GM12873 (cell line): ENCODE results near the gene GHRH.

ENCODE experiments used
- CTCF ChIP-seq: IDR thresholded peaks from 2 replicates; pipeline ENCODE4 v1.5.1; 2012; ENCODE audit warnings: low read depth, mild to moderate bottlenecking, moderate library complexity, low read length, control low read depth; ENCODE audit not compliant: insufficient read depth; ENCODE audit errors: missing control alignments

The GHRH gene

GRCh38 chr20:37288091-37288490 lies 26.5 kb upstream of the GHRH start:
- no peak for TF ChIP-seq CTCF

GRCh38 chr20:37285664-37286374 lies 24.2 kb upstream of the GHRH start:
- TF ChIP-seq CTCF = no peak

GRCh38 chr20:37284691-37285161 lies 23.1 kb upstream of the GHRH start:
- no peak for TF ChIP-seq CTCF

GRCh38 chr20:37283530-37284195 lies 22.0 kb upstream of the GHRH start:
- no peak for TF ChIP-seq CTCF

- no peak for TF ChIP-seq CTCF
Observed at GRCh38 chr20:37282556-37282955, 20.9 kb upstream of the GHRH start.

GRCh38 chr20:37280403-37280802 lies 18.8 kb upstream of the GHRH start:
- no peak for TF ChIP-seq CTCF

GRCh38 chr20:37279820-37280219 lies 18.2 kb upstream of the GHRH start:
- TF ChIP-seq CTCF = no peak
